ENCODE measurements around the gene DNASE2B.
A peak's percentile ranks its signal among the peaks of the same experiment; 100 is the strongest.

The DNASE2B gene

GRCh38 chr1:84398175-84399155 is at the start of gene DNASE2B:
TSS of gene DNASE2B (plus strand) at chr1:84398484. CDS start at chr1:84398565, 81 bp downstream.
- DNase-seq (ENCODE audit: low read depth): no peak

- DNase-seq (ENCODE audit: low read depth): no peak
Observed at GRCh38 chr1:84348759-84349158, 49.5 kb upstream of the DNASE2B start.

GRCh38 chr1:84350104-84350503 is 48.2 kb upstream of the DNASE2B start:
- no peak for DNase-seq (ENCODE audit: low read depth)

GRCh38 chr1:84350550-84350949 is 47.7 kb upstream of the DNASE2B start:
- no peak for DNase-seq (ENCODE audit: low read depth)

- DNase-seq (ENCODE audit: low read depth): no peak
Observed at GRCh38 chr1:84352298-84353106, 45.8 kb upstream of the DNASE2B start.

GRCh38 chr1:84353695-84354094 is 44.6 kb upstream of the DNASE2B start:
- DNase-seq (ENCODE audit: low read depth): no peak

- DNase-seq (ENCODE audit: low read depth): no peak
Observed at GRCh38 chr1:84355556-84355955, 42.7 kb upstream of the DNASE2B start.

- DNase-seq (ENCODE audit: low read depth): no peak
Observed at GRCh38 chr1:84356881-84357280, 41.4 kb upstream of the DNASE2B start.

GRCh38 chr1:84358695-84359094 is 39.6 kb upstream of the DNASE2B start:
- DNase-seq (ENCODE audit: low read depth): no peak

- DNase-seq (ENCODE audit: low read depth): no peak
Observed at GRCh38 chr1:84360316-84360715, 38.0 kb upstream of the DNASE2B start.

- no peak for DNase-seq (ENCODE audit: low read depth)
Observed at GRCh38 chr1:84361796-84362195, 36.5 kb upstream of the DNASE2B start.

GRCh38 chr1:84363019-84363418 is 35.3 kb upstream of the DNASE2B start:
- DNase-seq (ENCODE audit: low read depth): no peak

- no peak for DNase-seq (ENCODE audit: low read depth)
Observed at GRCh38 chr1:84363622-84364021, 34.7 kb upstream of the DNASE2B start.

- DNase-seq (ENCODE audit: low read depth): peak; percentile 3
Observed at GRCh38 chr1:84365225-84366221, 32.8 kb upstream of the DNASE2B start.

- DNase-seq (ENCODE audit: low read depth): no peak
Observed at GRCh38 chr1:84366786-84367185, 31.5 kb upstream of the DNASE2B start.

- DNase-seq (ENCODE audit: low read depth): no peak
Observed at GRCh38 chr1:84367219-84367618, 31.1 kb upstream of the DNASE2B start.

GRCh38 chr1:84368441-84368840 is 29.8 kb upstream of the DNASE2B start:
- no peak for DNase-seq (ENCODE audit: low read depth)

- DNase-seq (ENCODE audit: low read depth): no peak
Observed at GRCh38 chr1:84370266-84370665, 28.0 kb upstream of the DNASE2B start.

- no peak for DNase-seq (ENCODE audit: low read depth)
Observed at GRCh38 chr1:84370831-84371394, 27.4 kb upstream of the DNASE2B start.

GRCh38 chr1:84373436-84374141 is 24.7 kb upstream of the DNASE2B start:
- no peak for DNase-seq (ENCODE audit: low read depth)

All from stimulated activated CD4-positive, alpha-beta T cell treated with anti-CD3 and anti-CD28 coated beads, Interleukin-2, amount 100 ng/mL, for 4 hours (primary cell).